Midbrain (tissue), 1 donor: ENCODE results near the gene ALDH3B1.

ENCODE experiments used
- DNase-seq: peaks from one replicate; lab custom pipeline; 2025; lab: John Stamatoyannopoulos, UW

Gene ALDH3B1

DNA sequence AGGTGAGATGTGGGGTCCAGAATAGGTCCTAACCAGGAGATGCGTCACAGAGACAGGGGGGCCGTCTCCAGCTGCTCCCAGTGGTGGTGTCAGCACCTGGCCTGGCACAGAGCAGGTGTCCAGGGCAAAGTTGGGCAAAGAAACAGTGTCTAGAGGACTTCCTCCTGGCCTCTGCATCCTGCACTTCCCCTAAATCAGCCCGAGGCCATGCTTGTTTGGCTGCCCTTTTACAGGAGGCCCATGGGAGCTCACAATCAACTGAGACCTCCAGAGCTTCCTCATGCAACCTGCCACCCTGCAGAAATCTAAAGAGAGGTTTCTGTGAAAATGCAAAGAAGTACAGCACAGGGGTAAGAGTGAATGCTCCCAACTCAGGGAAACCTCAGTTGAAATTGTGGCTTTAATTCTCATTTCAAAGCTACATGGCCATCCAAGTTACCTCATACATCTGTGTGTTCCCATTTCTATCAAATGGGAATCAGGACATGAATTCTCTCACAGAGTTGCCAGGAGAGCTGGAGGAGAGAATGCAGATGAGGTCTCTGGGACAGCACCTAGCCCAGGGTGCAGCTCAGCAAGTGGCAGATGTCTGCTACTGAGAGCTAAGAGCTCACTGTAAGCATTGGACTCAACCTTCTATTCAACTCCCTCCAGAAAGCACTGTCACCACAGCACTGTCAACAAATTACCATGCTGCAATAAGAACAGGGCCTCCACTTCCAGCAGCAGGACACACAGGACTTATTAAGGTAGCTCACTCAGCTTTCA, 61.3 kb downstream of the ALDH3B1 start:
- no peak for DNase-seq

DNA sequence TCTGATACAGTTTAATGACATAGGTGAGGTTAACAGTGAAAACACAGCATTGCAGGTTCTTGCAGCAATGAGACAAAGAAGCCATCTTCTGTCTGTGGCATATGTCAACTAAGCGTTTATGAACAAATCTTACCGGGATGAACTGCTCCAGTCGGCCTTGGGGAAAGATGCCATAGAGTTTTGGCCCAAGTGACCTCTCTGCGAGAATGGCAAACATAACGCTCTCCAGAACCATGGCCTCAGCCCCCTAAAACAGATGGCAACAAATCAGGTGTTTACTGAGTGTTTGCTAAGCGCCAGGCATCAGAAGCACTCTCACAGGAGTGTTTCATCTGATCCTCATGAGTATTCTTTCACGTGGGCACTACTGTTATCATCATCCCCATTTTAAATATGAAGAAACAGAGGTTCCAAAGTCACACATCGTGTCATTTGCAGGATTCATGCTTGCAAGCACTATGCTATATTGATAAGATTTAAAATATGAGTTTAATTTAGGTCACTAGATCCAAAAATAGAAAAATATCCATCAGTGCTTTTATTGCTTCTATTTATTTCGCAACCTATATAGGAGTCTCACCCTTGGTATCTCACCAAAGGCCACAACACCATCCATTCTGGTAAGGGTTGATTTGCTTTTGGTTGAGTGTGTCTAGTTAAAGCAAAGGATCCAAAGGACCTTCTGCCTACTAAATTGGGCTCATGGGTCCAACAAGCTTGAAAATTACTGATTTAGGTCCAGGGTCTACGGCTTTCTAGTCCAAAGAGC, 64.6 kb downstream of the ALDH3B1 start:
- no peak for DNase-seq

DNA sequence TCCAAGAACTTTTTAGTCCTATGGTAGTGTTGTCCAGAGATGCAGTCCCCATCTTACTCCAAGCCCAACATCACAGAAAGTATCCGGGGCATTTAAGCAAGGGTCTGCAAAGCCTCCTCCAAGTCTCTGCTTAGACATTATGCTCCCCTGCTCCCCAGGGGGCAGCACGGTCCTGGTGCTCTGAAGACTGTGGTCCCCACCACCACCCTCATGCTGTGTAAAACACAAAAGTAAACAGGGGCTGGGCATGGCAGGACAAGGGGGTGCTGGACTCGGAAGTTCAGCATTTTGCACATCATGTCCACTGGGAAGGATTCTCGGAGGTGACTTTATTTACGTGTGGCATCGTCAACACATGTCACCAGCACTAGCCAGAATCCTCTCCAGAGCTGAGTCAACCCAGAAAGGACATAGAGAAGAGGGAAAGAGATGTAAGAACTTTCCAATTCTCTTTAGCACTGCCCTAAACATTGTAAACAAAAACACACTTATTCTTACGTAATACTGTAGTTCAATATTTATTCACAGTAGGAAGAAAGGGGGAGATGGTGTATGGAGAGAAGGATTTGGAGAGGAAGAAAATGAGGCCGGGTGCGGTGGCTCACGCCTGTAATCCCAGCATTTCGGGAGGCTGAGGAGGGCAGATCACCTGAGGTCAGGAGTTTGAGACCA, 66.4 kb downstream of the ALDH3B1 start:
- no peak for DNase-seq

DNA sequence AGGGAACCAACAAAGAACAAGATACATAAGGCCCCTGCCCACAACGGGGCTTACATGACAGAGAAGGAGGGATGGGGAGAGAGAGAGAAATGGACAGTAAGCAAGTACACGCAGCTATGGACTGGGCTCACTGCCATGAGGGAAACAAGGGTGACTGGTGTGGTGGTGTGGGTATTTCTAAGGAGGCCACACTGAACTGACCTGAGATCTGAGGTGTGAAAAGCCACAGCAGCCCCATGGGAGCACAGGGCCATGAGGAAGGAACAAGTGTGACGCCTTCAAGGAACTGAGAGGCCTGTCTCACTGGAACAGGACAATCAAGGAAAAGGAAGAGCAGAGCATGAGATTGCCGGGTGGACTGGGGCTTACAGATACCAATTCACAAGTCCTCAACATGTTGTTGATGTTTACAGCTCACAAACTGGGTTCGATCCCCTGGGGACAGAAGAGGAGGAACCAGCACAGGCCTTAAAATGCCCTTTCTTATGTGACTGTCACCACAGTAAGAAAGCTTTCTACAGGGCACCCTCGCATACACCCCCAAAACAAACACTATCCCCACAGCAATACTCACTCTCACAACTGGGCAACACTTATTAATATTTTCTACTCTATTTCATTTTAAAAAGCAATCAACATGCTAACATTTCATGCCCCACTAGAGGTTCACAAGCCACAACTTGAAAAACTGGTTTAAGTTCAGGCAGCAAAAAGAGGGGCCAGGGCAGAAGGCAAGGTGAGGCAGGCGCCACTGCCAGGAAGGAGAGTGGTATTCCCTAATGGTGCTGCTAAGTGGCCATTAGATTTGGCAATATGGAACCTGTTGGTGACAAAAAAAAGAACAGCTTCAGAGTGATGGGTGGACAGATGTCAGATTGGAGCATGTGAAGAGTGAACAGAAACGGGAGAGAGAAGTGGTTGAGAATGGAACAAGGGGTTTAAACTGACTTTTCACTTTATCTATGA, 67.8 kb downstream of the ALDH3B1 start:
- no peak for DNase-seq
